ENCODE data around the gene NPDC1.

NPDC1 gene

GRCh38 chr9:137084526-137084925 is 38.5 kb upstream of the NPDC1 start:
- TF ChIP-seq, protein P1, sequence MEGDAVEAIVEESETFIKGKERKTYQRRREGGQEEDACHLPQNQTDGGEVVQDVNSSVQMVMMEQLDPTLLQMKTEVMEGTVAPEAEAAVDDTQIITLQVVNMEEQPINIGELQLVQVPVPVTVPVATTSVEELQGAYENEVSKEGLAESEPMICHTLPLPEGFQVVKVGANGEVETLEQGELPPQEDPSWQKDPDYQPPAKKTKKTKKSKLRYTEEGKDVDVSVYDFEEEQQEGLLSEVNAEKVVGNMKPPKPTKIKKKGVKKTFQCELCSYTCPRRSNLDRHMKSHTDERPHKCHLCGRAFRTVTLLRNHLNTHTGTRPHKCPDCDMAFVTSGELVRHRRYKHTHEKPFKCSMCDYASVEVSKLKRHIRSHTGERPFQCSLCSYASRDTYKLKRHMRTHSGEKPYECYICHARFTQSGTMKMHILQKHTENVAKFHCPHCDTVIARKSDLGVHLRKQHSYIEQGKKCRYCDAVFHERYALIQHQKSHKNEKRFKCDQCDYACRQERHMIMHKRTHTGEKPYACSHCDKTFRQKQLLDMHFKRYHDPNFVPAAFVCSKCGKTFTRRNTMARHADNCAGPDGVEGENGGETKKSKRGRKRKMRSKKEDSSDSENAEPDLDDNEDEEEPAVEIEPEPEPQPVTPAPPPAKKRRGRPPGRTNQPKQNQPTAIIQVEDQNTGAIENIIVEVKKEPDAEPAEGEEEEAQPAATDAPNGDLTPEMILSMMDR (IDR thresholded peaks at IDR 0.05; ENCODE audit: low read depth, low read length) = no peak

GRCh38 chr9:137083394-137084004 is 37.5 kb upstream of the NPDC1 start:
- TF ChIP-seq, protein P1 (IDR thresholded peaks at IDR 0.05; ENCODE audit: low read depth, low read length) = no peak
- DNase-seq (ENCODE audit: extremely low read depth, low read depth) = peak; percentile 77

More at GRCh38 chr9:137084526-137084925, 38.5 kb upstream of the NPDC1 start:
- DNase-seq (ENCODE audit: extremely low read depth, low read depth) = no peak

- TF ChIP-seq, protein P1 (IDR thresholded peaks at IDR 0.05; ENCODE audit: low read depth, low read length) = no peak
- DNase-seq (ENCODE audit: extremely low read depth, low read depth) = no peak
Measured at GRCh38 chr9:137082925-137083290, 36.9 kb upstream of the NPDC1 start.

- no peak for DNase-seq (ENCODE audit: extremely low read depth, low read depth)
- TF ChIP-seq, protein P1 (IDR thresholded peaks at IDR 0.05; ENCODE audit: low read depth, low read length) = no peak
Measured at GRCh38 chr9:137082222-137082924, 36.4 kb upstream of the NPDC1 start.

DNA sequence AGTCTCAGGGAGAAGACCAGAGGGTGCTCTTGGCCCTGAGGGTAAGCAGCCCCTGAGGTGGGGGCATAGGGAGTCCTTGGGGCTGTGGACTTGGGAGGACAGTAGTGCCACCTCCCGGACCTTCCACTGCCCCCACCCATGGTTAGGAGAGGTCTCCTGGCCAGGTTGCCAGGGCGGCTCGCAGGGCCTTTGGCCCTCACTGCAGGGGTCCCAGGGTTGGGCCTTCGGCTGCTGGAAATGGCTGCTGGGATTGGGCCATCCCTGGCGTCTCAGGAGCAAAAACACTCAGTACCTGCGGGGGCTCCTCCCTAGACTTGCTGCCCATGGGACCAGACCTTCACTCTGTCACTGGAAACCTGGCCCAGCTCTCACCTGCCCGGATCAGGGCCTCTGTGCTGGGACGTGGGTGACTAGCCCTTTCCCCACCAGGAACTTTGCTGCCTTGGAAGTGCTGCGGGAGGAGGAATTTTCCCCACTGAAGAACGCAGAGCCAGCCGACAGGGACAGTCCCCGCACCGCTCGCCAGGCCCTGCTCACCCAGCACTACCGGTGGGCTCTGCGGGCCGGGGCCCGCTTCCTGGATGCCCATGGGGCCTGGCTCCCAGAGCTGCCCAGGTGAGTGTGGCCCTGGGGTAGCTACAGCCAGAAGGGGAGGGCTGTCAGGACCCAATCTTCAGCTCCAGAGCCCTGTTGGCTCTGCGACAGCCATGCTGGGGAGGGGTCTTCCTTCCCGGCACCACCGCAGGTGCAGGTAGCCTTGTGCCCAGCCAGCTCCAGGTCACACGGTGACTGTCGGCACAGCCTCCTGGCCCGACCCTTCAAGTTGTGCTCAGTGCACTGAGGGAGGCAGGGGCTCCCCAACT is 34.5 kb upstream of the NPDC1 start:
- TF ChIP-seq, protein P1 (IDR thresholded peaks at IDR 0.05; ENCODE audit: low read depth, low read length) = no peak
- no peak for DNase-seq (ENCODE audit: extremely low read depth, low read depth)

GRCh38 chr9:137079401-137079787 is 33.4 kb upstream of the NPDC1 start:
- TF ChIP-seq, protein P1 (IDR thresholded peaks at IDR 0.05; ENCODE audit: low read depth, low read length) = no peak

More at GRCh38 chr9:137079401-137079787, 33.4 kb upstream of the NPDC1 start:
- DNase-seq (ENCODE audit: extremely low read depth, low read depth) = no peak

Measured in AG09319 (cell line).